HepG2 (cell line): ENCODE data around the gene ATG13. TPM values are rescaled to one million over a fixed set of nuclear protein-coding genes. Genes with fewer than 3 reads are reported as not detected.
A peak's percentile ranks its signal among the peaks of the same experiment; 100 is the strongest.

Source experiments
- CEBPG ChIP-seq: IDR thresholded peaks from 2 replicates; pipeline ENCODE4 v1.6.1; 2016
- EEA1 ChIP-seq: sonication (generic); formaldehyde crosslinking; IDR thresholded peaks from 2 replicates; pipeline ENCODE4 v1.5.1; 2020; ENCODE audit warnings: mild to moderate bottlenecking, missing genetic modification reagents, borderline replicate concordance
- ELF1 ChIP-seq: sonication (generic); formaldehyde crosslinking; IDR thresholded peaks from 2 replicates; pipeline ENCODE4 v1.4.0; 2020; ENCODE audit warnings: missing genetic modification reagents
- GATAD2A ChIP-seq: IDR thresholded peaks from 2 replicates; pipeline ENCODE4 v1.6.1; 2016
- HNF1B ChIP-seq: sonication (generic); formaldehyde crosslinking; IDR thresholded peaks from 2 replicates; pipeline ENCODE4 v1.5.1; 2020; ENCODE audit warnings: mild to moderate bottlenecking, moderate library complexity, missing genetic modification reagents
- KAT2B ChIP-seq: fragments of 150-350 bp; IDR thresholded peaks from 2 replicates; pipeline ENCODE4 v1.6.1; 2014; ENCODE audit warnings: low read depth, low read length, borderline replicate concordance
- RAD21 ChIP-seq: fragments of 450-650 bp; formaldehyde crosslinking; IDR thresholded peaks from 2 replicates; pipeline ENCODE4 v1.5.0; 2020; ENCODE audit warnings: mild to moderate bottlenecking
- SNAPC4 ChIP-seq: sonication (generic); formaldehyde crosslinking; IDR thresholded peaks from 2 replicates; pipeline ENCODE4 v1.4.0; 2020; ENCODE audit warnings: mild to moderate bottlenecking, missing genetic modification reagents
- SOX13 ChIP-seq, 3 experiments: fragments of 450-650 bp in 1 of 3; sonication (generic) in 1 of 3; formaldehyde crosslinking in 1 of 3; IDR thresholded peaks in 2 of 3; conservative IDR thresholded peaks in 1 of 3; 2 replicates each; pipeline versions ENCODE4 v1.5.0 to v1.6.1; 2016 to 2020; ENCODE audit warnings: antibody characterized with exemption in 1 of 3, mild to moderate bottlenecking in 1 of 3, missing compliant biosample characterization in 1 of 3, missing genetic modification reagents in 1 of 3, moderate library complexity in 1 of 3
- YY1 ChIP-seq: IDR thresholded peaks from 2 replicates; pipeline ENCODE4 v1.6.1; 2011; ENCODE audit warnings: low read length, low read depth, moderate library complexity, mild to moderate bottlenecking; ENCODE audit not compliant: insufficient read depth, insufficient replicate concordance
- ZNF207 ChIP-seq: fragments of 450-650 bp; IDR thresholded peaks from 2 replicates; pipeline ENCODE4 v1.6.1; 2016; ENCODE audit warnings: antibody characterized with exemption, borderline replicate concordance
- ZNF256 ChIP-seq: sonication (generic); formaldehyde crosslinking; conservative IDR thresholded peaks from 2 replicates; pipeline ENCODE4 v1.4.0; 2020; ENCODE audit warnings: missing genetic modification reagents
- ZNF503 ChIP-seq: sonication (generic); formaldehyde crosslinking; IDR thresholded peaks from 2 replicates; pipeline ENCODE4 v1.4.0; 2020; ENCODE audit warnings: missing genetic modification reagents
- ZNF558 ChIP-seq: sonication (generic); formaldehyde crosslinking; IDR thresholded peaks from 2 replicates; pipeline ENCODE4 v1.9.0; 2022; ENCODE audit warnings: mild to moderate bottlenecking, missing genetic modification reagents, borderline replicate concordance
- ZNF766 ChIP-seq: sonication (generic); formaldehyde crosslinking; IDR thresholded peaks from 2 replicates; pipeline ENCODE4 v1.5.0; 2020; ENCODE audit warnings: missing genetic modification reagents, borderline replicate concordance
- ZNF792 ChIP-seq: IDR thresholded peaks from 2 replicates; pipeline ENCODE4 v1.6.1; 2016
- ZNF841 ChIP-seq: sonication (generic); formaldehyde crosslinking; IDR thresholded peaks from 2 replicates; pipeline ENCODE4 v1.8.1; 2023; ENCODE audit warnings: missing genetic modification reagents, borderline replicate concordance
- polyA plus RNA-seq, 8 experiments: library from polyadenylated mRNA; depleted of rRNA in 3 of 8; stranded (reverse) in 7 of 8; unstranded in 1 of 8; fragments of >200 nt; fragmentation: Illumina TruSeq in 4 of 8; extraction: Trizol in 4 of 8; gene quantifications; 2 replicates each; pipeline versions ENCODE4 v1.2.1 to v1.2.3, GENCODE V29; 2011 to 2016; ENCODE audit warnings: low read depth in 4 of 8, missing spikeins in 1 of 8, mixed read lengths in 1 of 8; ENCODE audit not compliant: insufficient read depth in 1 of 8
- total RNA-seq, 5 experiments: library from RNA; depleted of rRNA; stranded (reverse); fragments of >200 nt; fragmentation: Illumina TruSeq; extraction: Trizol; gene quantifications; 2 replicates each; pipeline ENCODE4 v1.2.3, GENCODE V29; 2016; ENCODE audit warnings: low read depth in 1 of 5
- TF ChIP-seq, protein P1 (sequence below): sonication (generic); formaldehyde crosslinking; IDR thresholded peaks from 2 replicates; pipeline ENCODE4 v1.4.0; 2020; ENCODE audit warnings: mild to moderate bottlenecking, low read depth, missing genetic modification reagents

ATG13 gene
- total and polyA plus RNA-seq, 2 of the 13 experiments (the other 11 are each of a cell fraction or from before 2014, with no cell fraction given): 55.0 to 77.3 TPM

GRCh38 chr11:46700241-46701077, 83.1 kb downstream of the ATG13 start, which contains the start of the genes ARHGAP1 and ZNF408 (continued):
- peak; percentile 33; the same call in 1 of the 2 replicates for TF ChIP-seq GATAD2A (CRISPR knock-in tag)
- no peak for TF ChIP-seq ZNF207
- TF ChIP-seq ZNF841 (CRISPR knock-in tag): no peak
- TF ChIP-seq, protein P1, sequence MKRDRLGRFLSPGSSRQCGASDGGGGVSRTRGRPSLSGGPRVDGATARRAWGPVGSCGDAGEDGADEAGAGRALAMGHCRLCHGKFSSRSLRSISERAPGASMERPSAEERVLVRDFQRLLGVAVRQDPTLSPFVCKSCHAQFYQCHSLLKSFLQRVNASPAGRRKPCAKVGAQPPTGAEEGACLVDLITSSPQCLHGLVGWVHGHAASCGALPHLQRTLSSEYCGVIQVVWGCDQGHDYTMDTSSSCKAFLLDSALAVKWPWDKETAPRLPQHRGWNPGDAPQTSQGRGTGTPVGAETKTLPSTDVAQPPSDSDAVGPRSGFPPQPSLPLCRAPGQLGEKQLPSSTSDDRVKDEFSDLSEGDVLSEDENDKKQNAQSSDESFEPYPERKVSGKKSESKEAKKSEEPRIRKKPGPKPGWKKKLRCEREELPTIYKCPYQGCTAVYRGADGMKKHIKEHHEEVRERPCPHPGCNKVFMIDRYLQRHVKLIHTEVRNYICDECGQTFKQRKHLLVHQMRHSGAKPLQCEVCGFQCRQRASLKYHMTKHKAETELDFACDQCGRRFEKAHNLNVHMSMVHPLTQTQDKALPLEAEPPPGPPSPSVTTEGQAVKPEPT (CRISPR knock-in tag): peak; percentile 38; the same call in 1 of the 2 replicates
- TF ChIP-seq RAD21 (CRISPR knock-in tag): peak; percentile 33; the same call in 1 of the 2 replicates
- peak; percentile 93 for TF ChIP-seq ELF1 (CRISPR knock-in tag)
- peak; percentile 80 for TF ChIP-seq YY1
- 0 out of 2 replicates have a peak, but pooled peaks have one; percentile 48 for TF ChIP-seq SNAPC4
- TF ChIP-seq CEBPG: no peak
- no peak for TF ChIP-seq ZNF503
- peak; percentile 26; the same call in 1 of the 2 replicates for TF ChIP-seq ZNF256 (CRISPR knock-in tag)
- TF ChIP-seq HNF1B (CRISPR knock-in tag): peak; percentile 88
- no peak for TF ChIP-seq KAT2B
- peak; percentile 83; the same call in 1 of the 2 replicates for TF ChIP-seq ZNF792
- no peak for TF ChIP-seq SOX13 (IDR thresholded peaks at IDR 0.05)
- peak in 1 of 2 experiments; percentile 5; a peak in 1 of 4 replicates for TF ChIP-seq SOX13 (CRISPR knock-in tag; conservative IDR thresholded peaks at IDR 0.05 in 1 of 2, IDR thresholded peaks at IDR 0.05 in 1 of 2)
- TF ChIP-seq ZNF766 (CRISPR knock-in tag): no peak
- TF ChIP-seq EEA1 (CRISPR knock-in tag): no peak
- 0 out of 2 replicates have a peak, but pooled peaks have one; percentile 79 for TF ChIP-seq ZNF558 (CRISPR knock-in tag)
